Large intestine (tissue), 12 donors: Measurements from ENCODE around the gene RNU4-1. TPM values are rescaled to one million over a fixed set of nuclear protein-coding genes. Genes with fewer than 3 reads are reported as not detected.
"Not testable (repeated sequence)": the region's sequence is repeated elsewhere in the genome, so short reads cannot be mapped to it uniquely, and the experiment has no call there.

Source experiments
- DNase-seq, 2 donors: peaks; one replicate each; pipeline versions ENCODE4 v3.0.0 to v3.0.0-alpha.2; 2013
- H3K27ac ChIP-seq: one replicate; pipeline ENCODE4 v1.5.1; 2013; ENCODE audit warnings: low read length
- H3K27me3 ChIP-seq: 2 replicates; pipeline ENCODE4 v1.6.1; 2013; ENCODE audit warnings: low read length; ENCODE audit not compliant: control insufficient read depth, insufficient read depth
- H3K36me3 ChIP-seq: 2 replicates; pipeline ENCODE4 v1.6.1; 2013; ENCODE audit warnings: low read length; ENCODE audit not compliant: control insufficient read depth, insufficient read depth
- H3K4me1 ChIP-seq: one replicate; pipeline ENCODE4 v1.6.1; 2013; ENCODE audit warnings: low read length; ENCODE audit not compliant: control insufficient read depth, insufficient read depth
- H3K4me3 ChIP-seq: one replicate; pipeline ENCODE4 v1.5.1; 2013; ENCODE audit warnings: low read length
- H3K9me3 ChIP-seq: one replicate; pipeline ENCODE4 v1.6.1; 2013; ENCODE audit warnings: mild to moderate bottlenecking, low read depth, low read length, moderate library complexity; ENCODE audit not compliant: control insufficient read depth
- WGBS: methylation state at CpG from one replicate; pipeline ENCODE4 v1.1.5; 2013; ENCODE audit warnings: low lambda C conversion rate; ENCODE audit not compliant: insufficient coverage; 5-methylcytosine and 5-hydroxymethylcytosine counted together
- long read RNA-seq, 11 donors: transcript quantifications; one replicate each; lab custom pipeline, GENCODE V29; 2026
- polyA plus RNA-seq: library from polyadenylated mRNA; unstranded; fragments of 120-200 nt; gene quantifications from one replicate; pipeline ENCODE4 v1.2.1, GENCODE V29; 2013

The RNU4-1 gene
- polyA plus RNA-seq = not detected
- long read RNA-seq, donor 1 = 0 reads
- long read RNA-seq, donor 2 = 0 reads
- long read RNA-seq, donor 3 = 0 reads
- long read RNA-seq, donor 4 = 0 reads
- long read RNA-seq, donor 5, partial matches to known transcripts = 0 of 1 reads
- long read RNA-seq, donor 5, other reads (novel, unspliced or antisense) = 0 of 1 reads
- long read RNA-seq, donor 6 = 0 reads
- long read RNA-seq, donor 7, partial matches to known transcripts = 9 of 9 reads
- long read RNA-seq, donor 7, other reads (novel, unspliced or antisense) = 0 of 9 reads
- long read RNA-seq, donor 8, partial matches to known transcripts = 25 of 26 reads
- long read RNA-seq, donor 8, other reads (novel, unspliced or antisense) = 0 of 26 reads
- long read RNA-seq, donor 9 = 0 reads
- long read RNA-seq, donor 10 = 0 reads
- long read RNA-seq, donor 11 = 0 reads

DNA sequence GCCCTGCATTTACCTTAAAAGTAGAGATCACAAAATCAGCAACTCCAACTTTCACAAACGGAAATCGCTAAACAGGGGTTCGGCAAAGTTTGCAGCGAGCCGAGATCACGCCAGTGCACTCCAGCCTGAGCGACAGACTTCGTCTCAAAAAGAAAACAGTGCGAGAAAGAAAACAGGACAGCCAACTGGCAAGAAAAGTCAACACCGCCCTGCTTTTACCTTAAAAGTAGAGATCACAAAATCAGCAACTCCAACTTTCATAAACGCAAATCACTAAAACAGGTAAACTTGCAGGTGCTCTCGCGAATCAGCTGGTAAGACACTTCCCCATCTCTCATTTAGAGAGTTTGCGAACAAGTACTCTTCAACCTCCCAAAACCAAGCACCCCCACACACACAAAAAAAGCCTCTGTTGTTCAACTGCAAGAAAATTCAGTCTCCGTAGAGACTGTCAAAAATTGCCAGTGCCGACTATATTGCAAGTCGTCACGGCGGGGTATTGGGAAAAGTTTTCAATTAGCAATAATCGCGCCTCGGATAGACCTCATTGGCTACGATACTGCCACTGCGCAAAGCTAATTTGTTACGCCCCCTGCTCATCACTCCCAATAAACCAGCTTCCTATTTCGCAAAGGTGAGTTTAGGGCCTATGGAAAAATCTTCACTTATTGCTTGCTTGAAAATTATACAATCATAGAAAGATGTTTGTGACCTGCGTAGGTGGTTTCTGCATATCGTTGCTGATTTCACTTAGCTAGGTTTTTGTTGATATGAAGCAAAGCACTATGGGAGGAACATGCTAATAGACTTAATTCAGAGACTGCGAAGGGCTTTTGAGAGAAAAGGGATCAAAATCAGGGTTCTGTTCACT, at the start of gene RNU4-1:
RNU4-1 (minus strand) TSS at position 577 of the 871 bp plus-strand sequence.
- peak within 1 kb of the TSS; percentile 98 for H3K27ac ChIP-seq
- H3K4me1 ChIP-seq = peaks cover 9% of the 10 kb centered on the region
- DNase-seq = peak; percentile 69 to 90
- H3K36me3 ChIP-seq = no peaks in the 10 kb centered on the region
- no peaks in the 10 kb centered on the region for H3K9me3 ChIP-seq
- no peaks in the 10 kb centered on the region for H3K27me3 ChIP-seq
- WGBS = 0% methylated on average over 4 of the region's 29 CpGs
- H3K4me3 ChIP-seq = peak within 1 kb of the TSS; percentile 61

- no CpG with 5 or more reads among the region's 30 CpGs for WGBS
These were observed 49.4 kb upstream of the RNU4-1 start for GRCh38 chr12:120342175-120343038.

DNA sequence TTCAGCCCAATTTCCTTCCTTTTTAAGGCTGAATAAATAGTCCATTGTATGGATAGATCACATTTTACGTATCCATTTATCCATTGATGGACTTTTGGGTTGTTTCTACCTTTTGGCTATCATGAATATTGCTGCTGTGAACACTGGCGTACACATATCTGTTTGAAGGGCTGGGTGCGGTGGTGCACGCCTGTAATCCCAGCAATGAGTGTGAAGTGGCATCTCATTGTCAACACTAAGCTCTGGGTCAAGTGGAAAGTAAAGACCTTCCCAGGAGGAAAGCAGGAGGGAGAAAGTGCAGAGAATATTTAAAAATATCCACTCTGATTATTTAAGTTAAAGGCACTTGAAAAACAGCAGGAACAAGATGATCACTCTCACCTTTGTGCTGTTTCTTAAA, 46.2 kb upstream of the RNU4-1 start:
- peaks cover 3% of the 10 kb centered on the region for H3K4me1 ChIP-seq
- peaks cover 2% of the 10 kb centered on the region for H3K36me3 ChIP-seq
- WGBS = no CpG with 5 or more reads among the region's 4 CpGs
- H3K27me3 ChIP-seq = no peaks in the 10 kb centered on the region
- no peak for DNase-seq
- no peak overlapping the region for H3K27ac ChIP-seq
- no peak overlapping the region for H3K4me3 ChIP-seq
- H3K9me3 ChIP-seq = peaks cover 3% of the 10 kb centered on the region

More at GRCh38 chr12:120342175-120343038, 49.4 kb upstream of the RNU4-1 start:
- Histone ChIP-seq H3K4me1 (peaks cover 3% of the 10 kb centered on the region), H3K27ac (no peak overlapping the region), H3K9me3 (no peaks in the 10 kb centered on the region), H3K4me3 (no peak overlapping the region), H3K27me3 (no peaks in the 10 kb centered on the region), H3K36me3 (peaks cover 13% of the 10 kb centered on the region)
- no peak for DNase-seq

- no peak overlapping the region for H3K27ac ChIP-seq
- H3K4me3 ChIP-seq = no peak overlapping the region
- H3K27me3 ChIP-seq = no peaks in the 10 kb centered on the region
- DNase-seq = no peak
- H3K4me1 ChIP-seq = peaks cover 3% of the 10 kb centered on the region
- H3K36me3 ChIP-seq = no peaks in the 10 kb centered on the region
- peaks cover 3% of the 10 kb centered on the region for H3K9me3 ChIP-seq
- WGBS = no CpG with 5 or more reads among the region's 2 CpGs
These were observed 44.7 kb upstream of the RNU4-1 start for GRCh38 chr12:120337730-120338129.

DNA sequence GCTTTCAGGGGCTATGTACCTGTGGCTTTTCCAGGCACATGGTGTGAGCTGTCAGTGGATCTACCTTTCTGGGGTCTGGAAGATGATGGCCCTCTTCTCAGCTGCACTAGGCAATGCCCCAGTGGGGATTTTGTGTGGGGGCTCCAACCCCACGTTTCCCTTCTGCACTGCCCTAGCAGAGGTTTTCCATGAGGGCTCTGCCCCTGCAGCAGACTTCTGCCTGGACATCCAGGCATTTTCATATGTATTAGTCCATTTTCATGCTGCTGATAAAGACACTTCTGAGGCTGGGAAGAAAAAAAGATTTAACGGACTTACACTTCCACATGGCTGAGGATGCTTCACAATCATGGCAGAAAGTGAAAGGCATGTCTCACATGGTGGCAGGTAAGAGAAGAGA, 43.4 kb upstream of the RNU4-1 start:
- not testable (repeated sequence) for H3K36me3 ChIP-seq, H3K27me3 ChIP-seq, H3K9me3 ChIP-seq, H3K27ac ChIP-seq, DNase-seq, H3K4me3 ChIP-seq
- peaks cover 14% of the 10 kb centered on the region for H3K4me1 ChIP-seq
- 83% methylated on average over 1 of the region's 2 CpGs for WGBS

- not testable (repeated sequence) for H3K36me3 ChIP-seq, H3K4me3 ChIP-seq, H3K9me3 ChIP-seq, H3K27me3 ChIP-seq, H3K27ac ChIP-seq
- peaks cover 15% of the 10 kb centered on the region for H3K4me1 ChIP-seq
- no CpG with 5 or more reads among the region's 12 CpGs for WGBS
- peak; percentile 26 to 34 for DNase-seq
These were observed 42.4 kb upstream of the RNU4-1 start for GRCh38 chr12:120335447-120335846.

DNA sequence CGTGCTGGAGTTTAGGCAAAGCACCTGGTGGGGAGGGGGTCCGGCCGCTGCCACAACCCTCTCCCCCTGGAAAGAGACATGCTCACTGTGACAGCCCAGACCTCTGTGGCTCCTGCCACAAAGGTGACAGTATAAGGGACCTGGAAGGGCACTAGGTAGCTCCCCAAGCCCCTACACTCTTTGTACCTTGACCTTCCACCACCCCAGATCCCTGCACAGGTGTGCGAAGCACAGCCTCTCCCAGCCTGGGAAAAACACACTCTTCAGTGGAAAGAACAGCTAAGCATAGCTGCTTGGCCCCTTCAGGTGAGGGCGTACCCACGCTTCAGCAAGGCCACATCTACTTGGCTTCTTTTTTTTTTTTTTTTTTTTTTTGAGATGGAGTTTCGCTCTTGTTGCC, 39.5 kb upstream of the RNU4-1 start:
- no peak for DNase-seq
- Histone ChIP-seq H3K27me3 (no peaks in the 10 kb centered on the region), H3K4me3 (no peak overlapping the region), H3K4me1 (peaks cover 15% of the 10 kb centered on the region), H3K9me3 (peaks cover 3% of the 10 kb centered on the region), H3K36me3 (no peaks in the 10 kb centered on the region), H3K27ac (peak overlapping the region; percentile 16)
- no CpG with 5 or more reads among the region's 7 CpGs for WGBS

GRCh38 chr12:120332041-120332440, 39.0 kb upstream of the RNU4-1 start:
- H3K4me1 ChIP-seq = peaks cover 15% of the 10 kb centered on the region
- DNase-seq = peak; percentile 14 to 60
- no CpG with 5 or more reads among the region's 5 CpGs for WGBS

DNA sequence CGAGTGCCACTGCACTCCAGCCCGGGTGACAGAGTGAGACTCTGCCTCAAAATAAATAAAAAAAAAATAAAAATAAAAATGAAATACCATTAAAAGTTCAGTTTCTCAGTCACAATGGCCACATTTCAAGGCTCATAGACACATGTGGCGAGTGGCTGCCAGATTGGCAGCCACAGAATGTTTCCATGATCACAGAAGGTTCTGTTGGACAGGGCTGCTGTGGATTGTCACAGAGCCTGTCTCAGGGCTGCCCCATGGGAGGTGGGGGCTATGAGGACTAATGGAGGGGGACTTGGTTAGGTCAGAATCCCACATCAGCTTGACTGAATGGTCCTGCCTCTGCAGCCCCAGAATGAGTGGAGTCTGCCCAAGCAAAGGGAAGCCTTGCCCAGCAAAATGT, 38.4 kb upstream of the RNU4-1 start:
- H3K4me1 ChIP-seq = peaks cover 15% of the 10 kb centered on the region
- H3K9me3 ChIP-seq = peaks cover 3% of the 10 kb centered on the region
- no peak overlapping the region for H3K27ac ChIP-seq
- no peaks in the 10 kb centered on the region for H3K27me3 ChIP-seq
- H3K36me3 ChIP-seq = no peaks in the 10 kb centered on the region
- no CpG with 5 or more reads among the region's 3 CpGs for WGBS
- no peak overlapping the region for H3K4me3 ChIP-seq
- no peak for DNase-seq

More at GRCh38 chr12:120332041-120332440, 39.0 kb upstream of the RNU4-1 start:
- Histone ChIP-seq H3K27me3 (no peaks in the 10 kb centered on the region), H3K4me3 (no peak overlapping the region), H3K36me3 (no peaks in the 10 kb centered on the region), H3K27ac (peak overlapping the region; percentile 16), H3K9me3 (peaks cover 3% of the 10 kb centered on the region)

DNA sequence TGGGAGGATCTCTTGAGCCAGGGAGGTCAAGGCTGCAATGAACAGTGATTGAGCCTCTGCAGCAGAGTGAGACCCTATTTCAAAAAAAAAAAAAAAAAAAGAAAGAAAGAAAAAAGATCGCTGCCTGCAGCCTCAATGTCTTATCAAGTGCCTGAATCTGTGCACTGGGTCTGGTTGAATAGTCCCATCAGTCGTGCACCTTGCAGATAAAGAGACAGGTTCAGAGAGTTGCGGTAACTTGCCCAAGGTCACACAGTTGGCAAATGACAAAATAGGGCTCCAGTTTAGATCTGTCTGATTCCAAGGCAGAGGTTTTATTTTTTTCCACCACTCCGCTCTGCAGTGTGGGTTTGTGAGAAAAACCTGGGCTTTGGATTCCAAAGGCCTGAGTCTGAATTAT, 35.2 kb upstream of the RNU4-1 start:
- no peak for DNase-seq
- no peak overlapping the region for H3K27ac ChIP-seq
- no peak overlapping the region for H3K4me3 ChIP-seq
- WGBS = no CpG with 5 or more reads among the region's 4 CpGs
- no peaks in the 10 kb centered on the region for H3K9me3 ChIP-seq
- H3K27me3 ChIP-seq = no peaks in the 10 kb centered on the region
- peaks cover 18% of the 10 kb centered on the region for H3K4me1 ChIP-seq
- no peaks in the 10 kb centered on the region for H3K36me3 ChIP-seq
